GM18951 (cell line): ENCODE data around the gene ARF6.
"Not testable (repeated sequence)": the region's sequence is repeated elsewhere in the genome, so short reads cannot be mapped to it uniquely, and the experiment has no call there.

Experiments
- POLR2A ChIP-seq: IDR thresholded peaks from 4 replicates; pipeline ENCODE4 v1.6.1; 2011; ENCODE audit warnings: mild to moderate bottlenecking; ENCODE audit not compliant: insufficient read length, insufficient read depth; ENCODE audit errors: extremely low read depth
- in situ Hi-C: fragments of 300-500 bp; cut with MboI; formaldehyde crosslinking; loops from one replicate; pipeline ENCODE4 v1.12.0; 2022; ENCODE audit warnings: low sequenced_read_pairs, mixed read lengths, inconsistent platforms; ENCODE audit not compliant: unreplicated experiment

Gene ARF6

DNA sequence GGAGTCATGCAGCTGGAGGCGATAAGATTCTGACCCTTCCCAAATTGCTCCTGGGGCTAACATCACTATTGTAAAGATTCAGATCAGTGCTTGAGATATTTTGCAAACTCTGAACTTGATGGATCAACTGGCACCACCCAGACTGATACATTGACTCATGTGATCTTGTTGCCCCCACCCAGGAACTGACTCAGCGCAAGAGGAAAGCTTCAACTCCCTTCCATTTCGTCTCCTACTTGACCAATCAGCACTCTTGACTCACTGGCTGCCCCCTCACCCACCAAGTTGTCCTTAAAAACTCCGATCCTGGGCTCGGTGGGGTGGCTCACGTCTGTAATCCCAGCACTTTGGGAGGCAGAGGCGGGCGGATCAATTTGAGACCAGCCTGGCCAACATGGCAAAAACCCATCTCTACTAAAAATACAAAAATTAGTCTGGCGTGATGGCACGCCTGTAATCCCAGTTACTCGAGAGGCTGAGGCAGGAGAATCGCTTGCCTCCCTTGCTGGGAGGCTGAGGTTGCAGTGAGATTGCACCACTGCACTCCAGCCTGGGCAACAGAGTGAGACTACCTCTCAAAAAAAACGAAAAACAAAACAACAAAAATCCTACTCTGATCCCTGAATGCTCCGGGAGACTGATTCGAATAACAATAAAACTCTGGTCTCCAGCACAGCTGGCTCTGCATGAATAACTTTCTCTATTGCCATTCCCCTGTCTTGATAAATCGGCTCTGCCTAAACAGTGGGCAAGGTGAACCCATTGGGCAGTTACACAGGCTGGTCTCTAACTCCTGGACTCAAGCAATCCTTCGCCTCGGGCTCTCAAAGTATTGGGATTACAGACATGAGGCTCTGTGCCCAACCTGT lies 9.8 kb upstream of the ARF6 start:
- in situ Hi-C loops, result no loop called here
- TF ChIP-seq POLR2A, result no peak

- in situ Hi-C loops, result no loop called here
- no peak for TF ChIP-seq POLR2A
Observed at GRCh38 chr14:49886523-49886922, 6.4 kb upstream of the ARF6 start.

GRCh38 chr14:49888293-49888692 lies 4.6 kb upstream of the ARF6 start:
- TF ChIP-seq POLR2A, result no peak
- in situ Hi-C loops, result no loop called here

- in situ Hi-C loops, result no loop called here
- TF ChIP-seq POLR2A, result no peak
Observed at GRCh38 chr14:49892301-49892635, 614 bp upstream of the ARF6 start.

- TF ChIP-seq POLR2A, result no peak
- in situ Hi-C loops, result no loop called here
Observed at GRCh38 chr14:49893309-49894213, 679 bp downstream of the ARF6 start.

GRCh38 chr14:49894214-49895107 lies 1.6 kb downstream of the ARF6 start:
- in situ Hi-C loops, result not testable (repeated sequence)

- no peak for TF ChIP-seq POLR2A
- in situ Hi-C loops, result no loop called here
Observed at GRCh38 chr14:49895480-49895879, 2.6 kb downstream of the ARF6 start.

DNA sequence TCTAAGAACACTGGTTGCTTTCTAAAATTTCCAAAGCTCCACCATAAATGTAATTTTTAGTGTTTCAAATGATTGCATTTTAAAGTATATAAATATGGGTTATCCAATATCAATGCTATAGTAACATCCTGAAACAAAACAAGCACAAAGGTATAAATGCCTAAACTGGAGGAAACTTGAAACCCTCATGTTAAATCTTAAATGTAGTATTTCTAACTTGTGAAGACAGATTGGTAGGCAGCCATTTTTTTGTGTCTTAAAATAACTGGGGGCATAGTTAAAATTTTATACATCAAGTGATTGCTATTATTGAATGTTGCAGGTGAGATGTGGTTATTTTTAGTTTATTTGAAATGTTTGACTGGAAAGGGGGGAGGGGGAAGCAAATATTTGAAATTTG lies 3.4 kb downstream of the ARF6 start:
- in situ Hi-C loops, result not testable (repeated sequence)

DNA sequence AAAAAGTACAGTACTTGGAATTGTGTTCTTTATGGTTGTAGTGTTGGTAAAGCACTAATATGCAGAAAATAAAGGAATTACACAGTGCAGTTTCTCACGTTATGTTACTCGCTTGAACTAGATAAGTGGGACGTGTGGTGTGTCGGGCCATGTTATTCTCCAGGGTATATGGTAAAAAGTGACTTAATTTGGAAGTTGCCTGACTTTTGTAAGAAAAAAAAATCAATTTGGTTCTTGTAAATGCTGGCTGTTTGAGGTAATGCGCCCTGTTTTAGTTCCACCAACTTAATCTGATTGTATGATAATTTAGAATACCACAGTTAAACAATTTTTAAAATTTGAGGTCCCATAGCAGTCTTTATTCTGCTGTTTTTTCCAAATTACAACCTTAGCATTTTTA lies 4.1 kb downstream of the ARF6 start:
- in situ Hi-C loops, result no loop called here
- no peak for TF ChIP-seq POLR2A

DNA sequence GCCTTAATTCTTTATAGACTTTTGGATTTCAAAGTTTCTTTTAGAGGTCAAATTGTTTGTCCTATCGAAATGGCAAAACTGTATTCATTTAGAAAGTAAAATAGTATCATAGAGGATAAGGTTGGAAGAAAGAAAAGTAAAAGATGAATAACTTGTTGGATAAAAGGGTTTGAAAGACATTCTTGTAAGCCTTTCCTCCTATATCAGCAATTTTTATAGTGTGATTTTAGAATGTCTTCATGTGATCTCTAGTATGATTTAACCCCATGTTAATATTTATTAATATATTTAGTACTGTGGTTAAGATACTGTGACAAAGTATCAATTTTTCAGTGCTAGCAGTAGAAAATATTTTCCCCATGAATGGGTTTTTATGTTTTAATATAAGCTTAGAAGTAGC lies 4.5 kb downstream of the ARF6 start:
- in situ Hi-C loops, result no loop called here

GRCh38 chr14:49897965-49898364 lies 5.1 kb downstream of the ARF6 start:
- in situ Hi-C loops, result no loop called here
- no peak for TF ChIP-seq POLR2A

More for the DNA sequence above, 4.5 kb downstream of the ARF6 start:
- TF ChIP-seq POLR2A, result no peak

DNA sequence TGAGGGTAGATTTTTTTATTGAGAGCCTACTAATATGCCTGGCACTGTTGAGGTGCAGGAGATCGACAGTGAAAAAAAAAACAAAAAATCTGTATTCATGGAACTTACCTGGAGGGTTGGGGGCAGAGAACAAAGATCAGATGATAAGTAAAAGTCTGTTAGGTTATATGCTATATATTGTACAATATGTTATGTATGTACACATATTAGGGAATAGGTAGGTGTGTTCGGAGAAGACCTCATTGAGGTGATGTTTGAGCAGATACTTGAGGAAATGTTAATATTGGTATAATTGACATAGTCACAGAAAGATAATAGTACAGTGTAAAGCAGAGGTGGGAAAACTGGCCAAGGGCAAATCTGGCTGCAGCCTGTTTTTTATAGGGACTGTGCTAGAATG lies 5.6 kb downstream of the ARF6 start:
- TF ChIP-seq POLR2A, result no peak
- in situ Hi-C loops, result no loop called here

- TF ChIP-seq POLR2A, result no peak
- in situ Hi-C loops, result no loop called here
Observed at GRCh38 chr14:49900973-49901372, 8.1 kb downstream of the ARF6 start.

DNA sequence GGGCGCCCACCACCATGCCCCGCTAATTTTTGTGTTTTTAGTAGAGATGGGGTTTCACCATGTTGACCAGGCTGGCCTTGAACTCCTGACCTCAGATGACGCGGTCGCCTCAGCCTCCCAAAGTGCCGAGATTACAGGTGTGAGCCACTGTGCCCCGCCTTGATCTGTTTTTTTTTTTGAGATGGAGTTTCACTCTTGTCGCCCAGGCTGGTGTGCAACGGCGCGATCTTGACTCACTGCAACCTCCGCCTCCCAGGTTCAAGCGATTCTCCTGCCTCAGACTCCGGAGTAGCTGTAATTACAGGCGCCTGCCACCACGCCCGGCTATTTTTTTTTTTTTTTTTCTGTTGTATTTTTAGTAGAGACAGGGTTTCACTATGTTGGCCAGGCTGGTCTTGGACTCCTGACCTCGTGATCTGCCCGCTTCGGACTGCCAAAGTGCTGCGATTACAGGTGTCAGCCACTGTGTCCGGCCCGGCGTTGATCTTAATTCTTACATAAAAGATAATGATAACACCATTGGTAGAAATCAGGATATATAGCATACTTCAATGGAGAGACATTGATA lies 9.9 kb downstream of the ARF6 start:
- in situ Hi-C loops, result not testable (repeated sequence)
